Esophagus squamous epithelium (tissue), 5 donors: ENCODE data around the gene CA7. TPM values are rescaled to one million over a fixed set of nuclear protein-coding genes. Genes with fewer than 3 reads are reported as not detected.

Experiments used
- DNase-seq: peaks from one replicate; lab custom pipeline; 2025; lab: John Stamatoyannopoulos, UW
- H3K27ac ChIP-seq, 4 donors: fragments of 200-600 bp; sonication (generic); one replicate each; pipeline ENCODE4 v1.5.1; 2016 to 2019; ENCODE audit warnings: mild to moderate bottlenecking in 1 of 4
- H3K27me3 ChIP-seq, 4 donors: fragments of 200-600 bp; sonication (generic); 1 replicate in 3 of 4; 2 replicates in 1 of 4; pipeline versions ENCODE4 v1.5.1 to v1.6.0; 2017 to 2021; ENCODE audit warnings: antibody characterized with exemption in 1 of 4
- H3K36me3 ChIP-seq, 3 donors: fragments of 200-600 bp; sonication (generic); one replicate each; pipeline ENCODE4 v1.5.1; 2016 to 2019
- H3K4me1 ChIP-seq, 3 donors: fragments of 200-600 bp; sonication (generic); one replicate each; pipeline ENCODE4 v1.5.1; 2017 to 2019
- H3K4me3 ChIP-seq, 4 donors: fragments of 200-600 bp; sonication (generic); 1 replicate in 3 of 4; 2 replicates in 1 of 4; pipeline ENCODE4 v1.5.1; 2016 to 2019; ENCODE audit warnings: mild to moderate bottlenecking in 2 of 4, moderate library complexity in 1 of 4
- H3K9me3 ChIP-seq, 3 donors: fragments of 200-600 bp; sonication (generic); one replicate each; pipeline ENCODE4 v1.5.1; 2016 to 2019
- POLR2A ChIP-seq, 4 donors: fragments of 450-650 bp; IDR thresholded peaks; one replicate each; pipeline ENCODE4 v1.6.1; 2017; ENCODE audit warnings: antibody characterized with exemption in 4 of 4, mild to moderate bottlenecking in 4 of 4, moderate library complexity in 3 of 4
- WGBS, 2 donors: methylation state at CpG; one replicate each; pipeline ENCODE4 v1.1.5; 2018; 5-methylcytosine and 5-hydroxymethylcytosine counted together
- intact Hi-C: fragments of 100-400 bp; cut with DNase I; formaldehyde crosslinking; loops from one replicate; pipeline ENCODE4 v1.15.0; 2022
- total RNA-seq, 4 donors: library from RNA; depleted of rRNA; stranded (reverse); fragments of >200 nt; gene quantifications; one replicate each; pipeline ENCODE4 v1.1.0, GENCODE V29; 2016
- TF ChIP-seq, protein P1 (sequence below), 6 experiments: fragments of 450-650 bp in 4 of 6; fragments of 200-600 bp in 2 of 6; sonication (generic) in 2 of 6; IDR thresholded peaks; one replicate each; pipeline ENCODE4 v1.5.1; 2016 to 2019; ENCODE audit warnings: antibody characterized with exemption in 6 of 6, mild to moderate bottlenecking in 4 of 6, moderate library complexity in 4 of 6
- donor health status: DM: yes; HTN: yes; CAD: no.

Gene CA7
- total RNA-seq, 4 donors from 2014 or later, result not detected

DNA sequence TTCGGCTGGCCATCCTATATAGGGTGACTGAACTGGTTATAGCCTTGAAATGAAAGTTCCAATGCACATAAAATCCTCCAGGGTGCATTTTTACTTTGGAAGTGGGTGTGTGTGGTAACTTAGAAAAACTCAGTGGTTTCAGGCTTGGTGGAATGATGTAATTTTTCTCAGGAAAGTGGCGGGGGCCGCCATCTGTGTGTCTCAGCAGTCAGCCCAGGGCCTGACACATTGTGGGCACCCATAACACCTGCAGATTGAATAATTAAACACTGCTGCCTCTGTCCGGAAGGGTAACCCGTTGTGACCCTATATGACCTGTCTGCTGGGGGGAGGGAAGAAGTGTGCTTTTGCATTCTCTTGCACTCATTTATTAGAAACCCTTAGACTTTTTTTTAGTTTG, 33.9 kb downstream of the CA7 start:
- 44 to 67% methylated on average over 5 of the region's 5 CpGs for WGBS, 2 donors
- Histone ChIP-seq H3K27me3 (no peaks in the 10 kb centered on the region), H3K27ac (no peak overlapping the region)

DNA sequence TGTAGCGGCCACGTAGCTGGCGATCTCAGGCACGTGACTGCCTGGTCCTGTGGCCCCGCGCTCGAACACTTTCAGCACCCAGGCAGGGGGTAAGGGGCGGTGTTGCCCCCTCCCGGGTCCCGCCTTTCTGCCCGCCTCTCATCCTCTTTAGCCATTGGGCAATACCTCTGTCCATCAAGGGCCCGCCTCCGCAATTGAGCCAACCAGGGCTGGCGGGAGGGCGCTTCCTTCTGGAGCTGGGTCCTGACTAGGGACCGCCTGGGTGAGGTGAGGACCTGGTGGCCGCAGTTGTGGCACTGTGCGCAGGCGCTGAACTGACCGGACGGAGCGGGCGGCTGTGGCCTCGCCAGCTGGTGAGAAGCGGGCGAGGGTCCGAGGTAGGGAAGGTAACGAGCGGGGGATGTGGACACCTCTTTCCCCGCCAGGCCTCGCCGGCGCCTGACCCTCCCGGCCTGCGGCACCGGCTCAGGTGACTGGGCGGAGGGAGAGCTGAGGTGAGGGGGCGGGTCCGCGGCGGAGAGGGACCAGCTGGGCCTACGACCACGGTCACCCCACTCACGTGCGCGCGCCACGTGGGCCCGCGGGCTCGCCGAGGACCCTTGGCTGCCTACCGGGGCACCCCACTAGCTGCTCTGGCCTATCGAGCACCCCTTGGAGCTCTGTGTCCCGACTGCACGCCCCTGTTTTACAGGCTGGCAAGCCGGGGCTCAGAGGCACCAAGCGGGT, 36.2 kb downstream of the CA7 start, which contains the start of gene PDP2:
PDP2 (plus strand) TSS at position 228 of the 726 bp plus-strand sequence. CDS start 3,770 bp downstream, outside the sequence.
- DNase-seq, result peak; percentile 75
- peaks cover 5 to 28% (median 10%) of the 10 kb centered on the region in 3 donors for H3K36me3 ChIP-seq
- 2% methylated on average over 14 of the region's 58 CpGs; no CpG with 5 or more reads in 1 of the 2 donors for WGBS, 2 donors
- intact Hi-C loops, result no loop called here
- peak within 1 kb of the TSS; percentile 80 to 89 (median 85) for H3K4me3 ChIP-seq
- no peaks in the 10 kb centered on the region for H3K27me3 ChIP-seq
- peak in 2 of 4 donors; percentile 45 to 78 for TF ChIP-seq POLR2A (IDR thresholded peaks at IDR 0.05)
- TF ChIP-seq, protein P1, sequence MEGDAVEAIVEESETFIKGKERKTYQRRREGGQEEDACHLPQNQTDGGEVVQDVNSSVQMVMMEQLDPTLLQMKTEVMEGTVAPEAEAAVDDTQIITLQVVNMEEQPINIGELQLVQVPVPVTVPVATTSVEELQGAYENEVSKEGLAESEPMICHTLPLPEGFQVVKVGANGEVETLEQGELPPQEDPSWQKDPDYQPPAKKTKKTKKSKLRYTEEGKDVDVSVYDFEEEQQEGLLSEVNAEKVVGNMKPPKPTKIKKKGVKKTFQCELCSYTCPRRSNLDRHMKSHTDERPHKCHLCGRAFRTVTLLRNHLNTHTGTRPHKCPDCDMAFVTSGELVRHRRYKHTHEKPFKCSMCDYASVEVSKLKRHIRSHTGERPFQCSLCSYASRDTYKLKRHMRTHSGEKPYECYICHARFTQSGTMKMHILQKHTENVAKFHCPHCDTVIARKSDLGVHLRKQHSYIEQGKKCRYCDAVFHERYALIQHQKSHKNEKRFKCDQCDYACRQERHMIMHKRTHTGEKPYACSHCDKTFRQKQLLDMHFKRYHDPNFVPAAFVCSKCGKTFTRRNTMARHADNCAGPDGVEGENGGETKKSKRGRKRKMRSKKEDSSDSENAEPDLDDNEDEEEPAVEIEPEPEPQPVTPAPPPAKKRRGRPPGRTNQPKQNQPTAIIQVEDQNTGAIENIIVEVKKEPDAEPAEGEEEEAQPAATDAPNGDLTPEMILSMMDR (IDR thresholded peaks at IDR 0.05), result no peak
- peaks cover 0 to 26% (median 10%) of the 10 kb centered on the region in 3 donors for H3K4me1 ChIP-seq
- no peaks in the 10 kb centered on the region for H3K9me3 ChIP-seq
- H3K27ac ChIP-seq, result peak within 1 kb of the TSS; percentile 68 to 88 (median 80)

More for the DNA sequence above, 33.9 kb downstream of the CA7 start:
- TF ChIP-seq, protein P1 (IDR thresholded peaks at IDR 0.05), result no peak
- H3K4me1 ChIP-seq, result peaks cover 7 to 35% (median 13%) of the 10 kb centered on the region in 3 donors
- peaks cover 0 to 4% (median 0%) of the 10 kb centered on the region in 3 donors for H3K36me3 ChIP-seq
- no peaks in the 10 kb centered on the region for H3K9me3 ChIP-seq
- no peak overlapping the region for H3K4me3 ChIP-seq
- DNase-seq, result no peak
- intact Hi-C loops, result no loop called here

DNA sequence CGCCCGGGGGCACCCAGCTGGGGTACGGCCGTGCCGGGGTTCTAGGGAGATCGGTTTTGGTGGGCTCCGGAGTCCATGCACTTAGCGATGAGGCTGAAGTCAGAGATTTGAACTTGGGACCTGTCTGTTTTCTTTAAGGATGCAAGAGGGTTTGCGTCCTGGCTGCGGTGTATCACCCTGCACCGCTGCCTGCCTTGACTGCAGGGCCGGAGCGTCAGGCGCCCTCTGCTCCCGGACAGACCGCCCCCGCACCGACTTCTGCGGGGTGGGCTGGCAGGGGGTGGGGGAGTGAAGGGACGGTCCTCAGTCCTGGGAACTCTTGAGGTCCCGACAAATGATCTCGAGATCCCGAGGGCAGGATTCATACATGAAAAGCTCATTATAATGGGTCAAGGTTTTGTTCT, 36.8 kb downstream of the CA7 start:
- H3K27me3 ChIP-seq, result no peaks in the 10 kb centered on the region
- no peak for DNase-seq
- H3K4me3 ChIP-seq, result peak overlapping the region; percentile 80 to 89 (median 85)
- intact Hi-C loops, result no loop called here
- no peaks in the 10 kb centered on the region for H3K9me3 ChIP-seq
- H3K27ac ChIP-seq, result peak overlapping the region; percentile 68 to 88 (median 80)
- H3K36me3 ChIP-seq, result peaks cover 8 to 34% (median 10%) of the 10 kb centered on the region in 3 donors
- peaks cover 0 to 26% (median 10%) of the 10 kb centered on the region in 3 donors for H3K4me1 ChIP-seq
- WGBS, 2 donors, result 2 to 3% methylated on average over 9 of the region's 23 CpGs
- no peak for TF ChIP-seq POLR2A (IDR thresholded peaks at IDR 0.05)
- TF ChIP-seq, protein P1 (IDR thresholded peaks at IDR 0.05), result no peak

DNA sequence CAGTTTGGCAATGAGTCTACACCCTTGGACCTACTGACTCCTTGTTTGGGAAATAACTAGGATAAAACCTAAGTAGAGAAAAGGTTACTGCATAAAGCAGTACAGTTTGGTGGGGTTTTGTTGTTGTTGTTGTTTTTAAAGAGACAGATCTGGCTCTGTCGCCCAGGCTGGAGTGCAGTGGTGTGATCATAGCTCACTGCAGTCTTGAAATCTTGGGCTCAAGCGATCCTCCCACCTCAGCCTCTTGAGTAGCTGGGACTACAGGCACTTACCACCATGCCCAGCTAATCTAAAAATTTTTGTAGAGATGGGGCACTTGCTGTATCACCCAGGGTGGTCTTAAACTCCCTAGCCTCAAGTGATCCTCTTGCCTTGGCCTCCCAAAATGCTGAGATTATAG, 37.3 kb downstream of the CA7 start:
- no peaks in the 10 kb centered on the region for H3K9me3 ChIP-seq
- no peak for TF ChIP-seq POLR2A (IDR thresholded peaks at IDR 0.05)
- TF ChIP-seq, protein P1 (IDR thresholded peaks at IDR 0.05), result no peak
- peaks cover 0 to 26% (median 10%) of the 10 kb centered on the region in 3 donors for H3K4me1 ChIP-seq
- no peaks in the 10 kb centered on the region for H3K27me3 ChIP-seq
- H3K36me3 ChIP-seq, result peaks cover 8 to 39% (median 10%) of the 10 kb centered on the region in 3 donors
- peak overlapping the region in 1 of 4 donors; percentile 80 for H3K27ac ChIP-seq
- 75 to 77% methylated on average over 2 of the region's 2 CpGs for WGBS, 2 donors
- DNase-seq, result no peak
- intact Hi-C loops, result no loop called here
- peak overlapping the region; percentile 80 to 89 (median 85) for H3K4me3 ChIP-seq

DNA sequence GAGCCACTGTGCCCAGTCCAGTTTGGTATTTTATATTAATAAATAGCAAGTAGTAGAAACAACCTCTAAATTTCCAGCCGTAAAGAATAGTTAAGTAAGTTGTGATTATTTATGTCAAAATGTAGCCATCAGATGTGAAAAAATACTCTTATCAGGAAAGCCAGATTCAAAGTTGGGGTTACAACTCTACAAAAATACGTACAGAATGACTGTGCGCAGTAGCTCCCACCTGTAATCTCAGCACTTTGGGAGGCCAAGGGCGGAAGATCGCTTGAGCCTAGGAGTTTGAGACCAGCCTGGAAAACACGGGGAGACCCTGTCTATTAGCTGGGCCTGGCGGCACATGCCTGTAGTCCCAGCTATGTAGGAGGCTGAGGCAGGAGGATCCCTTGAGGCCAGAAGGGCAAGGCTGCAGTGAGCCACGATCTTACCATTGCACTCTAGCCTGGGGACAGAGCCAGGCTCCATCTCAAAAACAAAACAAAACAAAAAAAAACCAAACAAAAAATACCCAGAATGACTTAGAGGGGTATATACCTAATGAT, 37.8 kb downstream of the CA7 start:
- WGBS, 2 donors, result 87 to 89% methylated on average over 8 of the region's 8 CpGs
- no peaks in the 10 kb centered on the region for H3K9me3 ChIP-seq
- peak overlapping the region in 1 of 4 donors; percentile 87 for H3K4me3 ChIP-seq

More for the DNA sequence above, 37.8 kb downstream of the CA7 start:
- Histone ChIP-seq H3K4me1 (peaks cover 0 to 26% (median 10%) of the 10 kb centered on the region in 3 donors), H3K27me3 (no peaks in the 10 kb centered on the region), H3K36me3 (peaks cover 8 to 44% (median 10%) of the 10 kb centered on the region in 3 donors), H3K27ac (peak overlapping the region in 1 of 4 donors; percentile 80)
- intact Hi-C loops, result no loop called here
- no peak for TF ChIP-seq POLR2A (IDR thresholded peaks at IDR 0.05)
- TF ChIP-seq, protein P1 (IDR thresholded peaks at IDR 0.05), result no peak
- DNase-seq, result no peak
